Heart right ventricle (tissue), 16 donors: ENCODE results near the gene U2AF1. TPM values are rescaled to one million over a fixed set of nuclear protein-coding genes. Genes with fewer than 3 reads are reported as not detected.
"Not testable (repeated sequence)": the region's sequence is repeated elsewhere in the genome, so short reads cannot be mapped to it uniquely, and the experiment has no call there.

Source experiments
- ATAC-seq, 8 donors: fragments of 200-7000 bp; cut with Tn5 transposase; one replicate each; pipeline ENCODE4 v1.9.1; 2020; ENCODE audit warnings: mild to moderate bottlenecking in 8 of 8, moderate library complexity in 8 of 8, moderate number of reproducible peaks in 1 of 8
- DNase-seq, 2 donors: peaks; one replicate each; pipeline ENCODE4 v3.0.0-alpha.2; 2020
- H3K27ac ChIP-seq, 10 donors: fragments of 200-600 bp; sonication (generic) in 2 of 10; one replicate each; pipeline versions ENCODE4 v1.5.0 to v1.8.0; 2020 to 2022; ENCODE audit warnings: mild to moderate bottlenecking in 3 of 10
- H3K27me3 ChIP-seq, 7 donors: fragments of 200-600 bp; one replicate each; pipeline ENCODE4 v1.8.0; 2021 to 2022; ENCODE audit warnings: mild to moderate bottlenecking in 2 of 7
- H3K36me3 ChIP-seq, 9 donors: fragments of 200-600 bp; sonication (generic) in 1 of 9; one replicate each; pipeline versions ENCODE4 v1.5.0 to v1.8.0; 2020 to 2022; ENCODE audit warnings: mild to moderate bottlenecking in 2 of 9
- H3K4me1 ChIP-seq, 9 donors: fragments of 200-600 bp; sonication (generic) in 1 of 9; one replicate each; pipeline versions ENCODE4 v1.5.0 to v1.8.0; 2020 to 2022; ENCODE audit warnings: mild to moderate bottlenecking in 4 of 9
- H3K4me3 ChIP-seq, 10 donors: fragments of 200-600 bp; sonication (generic) in 2 of 10; one replicate each; pipeline versions ENCODE4 v1.5.0 to v1.8.0; 2020 to 2022; ENCODE audit warnings: mild to moderate bottlenecking in 7 of 10, moderate library complexity in 2 of 10
- H3K9me3 ChIP-seq, 11 donors: fragments of 200-600 bp in 10 of 11; sonication (generic) in 2 of 11; one replicate each; pipeline versions ENCODE4 v1.5.0 to v1.8.0; 2013 to 2022; ENCODE audit warnings: mild to moderate bottlenecking in 2 of 11, control low read depth in 1 of 11, moderate library complexity in 1 of 11
- WGBS, 2 donors: extraction: QIAGEN DNeasy Blood & Tissue Kit; methylation state at CpG; one replicate each; pipeline ENCODE4 v1.1.7; 2013; ENCODE audit warnings: inconsistent platforms in 1 of 2; 5-methylcytosine and 5-hydroxymethylcytosine counted together
- intact Hi-C, 10 donors: fragments of 100-400 bp; cut with DNase I; formaldehyde crosslinking; loops; one replicate each; pipeline versions ENCODE4 v1.11.1 to v1.14.2; 2022
- long read RNA-seq, 3 donors: library from polyadenylated mRNA; unstranded; transcript quantifications; one replicate each; pipeline ENCODE4 v2.0.0, GENCODE V29; 2020 to 2021
- polyA plus RNA-seq, 2 donors: library from polyadenylated mRNA; stranded (reverse); fragments of 200-250 nt; gene quantifications; one replicate each; pipeline ENCODE4 v1.2.3, GENCODE V29; 2013
- total RNA-seq, 10 donors: library from RNA; stranded (reverse); fragmentation: NEBNext Ultra II Directional in 3 of 10; extraction: Animal tissue kit (Norgen Biotek cat#: 25700) in 3 of 10; gene quantifications; one replicate each; pipeline versions ENCODE4 v1.2.1 to v1.2.4, GENCODE V29; 2021 to 2023
- TF ChIP-seq, protein P1 (sequence below), 9 donors: fragments of 200-600 bp; sonication (generic) in 2 of 9; IDR thresholded peaks; one replicate each; pipeline versions ENCODE4 v1.5.0 to v1.8.0; 2021 to 2022; ENCODE audit warnings: antibody characterized with exemption in 9 of 9, mild to moderate bottlenecking in 5 of 9, moderate library complexity in 1 of 9
- donor health status: Arrhythmogenic right ventricular cardiomyopathy.
- donor health status: ischemic (EF 13 %, LVEDD 7.1; RV severe dilation, severe dysfunction).
- donor health status: healthy with polysubstance abuse.
- donor health status: DM: no; HTN: yes; CAD: no.
- donor health status: DM: no; HTN: no; CAD: no.
- donor health status: ischemic (EF 25% LVEDD 6.9; RV normal size, moderate dysfunction).
- donor health status: ischemic (EF 25% LVEDD 5.7; RV mildly dilated, moderate dysfunction).
- donor health status: healthy.
- donor health status: DM: yes; HTN: yes; CAD: no.
- donor health status: Ischemic cardiomyopathy.
- donor health status: ischemic (EF 35%, LVEDD 5.7; RV mildly dilated, moderate dysfunction).
- donor health status: nonischemic (EF 11% LVEDD 7.7; RV severe dilation, severe dysfunction).
- donor health status: DM: yes; HTN: yes; CAD: no.
- donor health status: PGD.
- donor health status: ischemic (EF 29% LVEDD 5.4; RV normal size, mild dysfunction).
- donor health status: nonischemic (EF 23%, LVEDD 6.1; RV moderate dilation, normal function).

Gene U2AF1
- total RNA-seq (10 to 100 TPM in 1 of 10 donors, 1 to 10 TPM in 9; 2.7 to 12.4 (median 6.3) TPM), polyA plus RNA-seq (10 to 100 TPM; 21.9 to 48.0 TPM)
- long read RNA-seq, donor 1, transcript U2AF1-202 (8 exons, 940 nt): minor isoform, 10 of 41 reads
- long read RNA-seq, donor 1, transcript U2AF1-201 (8 exons, 962 nt): major isoform, 22 of 41 reads
- long read RNA-seq, donor 1, partial matches to known transcripts: 1 of 41 reads
- long read RNA-seq, donor 1, other reads (novel, unspliced or antisense): 6 of 41 reads
- long read RNA-seq, donor 2, transcript U2AF1-201 (8 exons, 962 nt): major isoform, 8 of 19 reads
- long read RNA-seq, donor 2, partial matches to known transcripts: 1 of 19 reads
- long read RNA-seq, donor 2, other reads (novel, unspliced or antisense): 6 of 19 reads
- long read RNA-seq, donor 3, partial matches to known transcripts: 2 of 7 reads
- long read RNA-seq, donor 3, other reads (novel, unspliced or antisense): 1 of 7 reads

GRCh38 chr21:43106965-43107793, at the start of gene U2AF1:
Gene U2AF1 (minus strand): TSS chr21:43107570. CDS start chr21:43107494, 76 bp downstream.
- H3K27me3 ChIP-seq, intact Hi-C loops, H3K36me3 ChIP-seq, H3K4me1 ChIP-seq, H3K9me3 ChIP-seq: not testable (repeated sequence)
- DNase-seq (peak; percentile 52 to 82), ATAC-seq (peak; percentile 97 to 100 (median 99))
- Histone ChIP-seq H3K4me3 (peak within 1 kb of the TSS in 8 of 10 donors; percentile 22 to 86 (median 62)), H3K27ac (peak within 1 kb of the TSS in 6 of 10 donors; percentile 61 to 86 (median 77))
- 0% methylated on average over 5 to 30 of the region's 107 CpGs for WGBS, 2 donors

GRCh38 chr21:43153601-43154000, 46.2 kb upstream of the U2AF1 start:
- H3K4me1 ChIP-seq, H3K36me3 ChIP-seq, H3K4me3 ChIP-seq, intact Hi-C loops, DNase-seq, H3K27me3 ChIP-seq, H3K9me3 ChIP-seq, H3K27ac ChIP-seq: not testable (repeated sequence)
- WGBS, 2 donors: no CpG with 5 or more reads among the region's 33 CpGs
- ATAC-seq: peak in 1 of 8 donors; percentile 33

DNA sequence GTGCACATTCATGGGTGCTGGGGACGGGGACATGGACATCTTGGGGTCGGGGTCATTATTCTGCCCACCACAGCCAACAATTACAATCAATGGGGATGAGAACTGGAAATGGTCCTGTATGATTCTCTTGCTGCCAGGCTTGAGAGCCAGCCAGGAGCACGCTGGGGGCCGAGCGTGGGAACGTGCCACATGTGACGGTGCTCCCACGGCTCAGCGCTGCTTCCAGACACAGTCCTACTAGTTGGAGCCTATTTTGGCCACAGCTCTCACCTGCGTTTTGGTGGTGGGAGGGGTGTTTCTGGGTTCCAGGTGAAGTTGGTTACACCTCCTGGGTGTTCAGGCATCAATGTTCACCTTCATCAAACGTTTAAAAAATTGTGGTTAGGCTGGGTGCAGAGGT, 42.0 kb upstream of the U2AF1 start:
- DNase-seq, intact Hi-C loops, H3K27ac ChIP-seq, H3K4me1 ChIP-seq, H3K4me3 ChIP-seq, H3K27me3 ChIP-seq, ATAC-seq, H3K9me3 ChIP-seq, H3K36me3 ChIP-seq: not testable (repeated sequence)
- no CpG with 5 or more reads among the region's 11 CpGs for WGBS, 2 donors

GRCh38 chr21:43147999-43148398, 40.6 kb upstream of the U2AF1 start:
- H3K27me3 ChIP-seq, H3K4me1 ChIP-seq, DNase-seq, intact Hi-C loops, H3K27ac ChIP-seq, H3K9me3 ChIP-seq, H3K36me3 ChIP-seq, H3K4me3 ChIP-seq: not testable (repeated sequence)
- peak in 5 of 8 donors; percentile 38 to 71 (median 63) for ATAC-seq
- WGBS, 2 donors: no CpG with 5 or more reads among the region's 7 CpGs

GRCh38 chr21:43146637-43147036, 39.3 kb upstream of the U2AF1 start:
- WGBS, 2 donors: no CpG with 5 or more reads among the region's 12 CpGs
- ATAC-seq, H3K36me3 ChIP-seq, H3K27ac ChIP-seq, H3K27me3 ChIP-seq, H3K4me3 ChIP-seq, intact Hi-C loops, H3K4me1 ChIP-seq, DNase-seq, H3K9me3 ChIP-seq: not testable (repeated sequence)

DNA sequence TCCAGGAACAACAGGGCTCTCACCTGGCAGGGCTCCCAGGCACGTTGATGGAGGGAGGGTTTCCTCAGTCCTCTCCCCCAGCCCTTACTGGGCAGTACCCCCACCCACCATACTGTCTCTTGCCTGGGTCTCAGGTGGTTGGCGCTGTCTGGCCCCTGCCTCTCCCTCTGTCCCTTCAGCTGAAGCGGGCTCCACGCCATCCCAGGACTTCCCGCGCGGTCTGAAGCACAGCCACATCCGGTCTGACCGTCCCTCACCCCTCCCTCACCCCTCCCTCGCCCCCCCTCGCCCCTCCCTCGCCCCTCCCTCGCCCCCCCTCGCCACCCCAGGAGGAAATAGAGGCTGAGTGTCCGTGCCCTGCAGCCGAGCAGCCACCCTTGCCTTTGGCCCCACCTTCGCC, 34.0 kb upstream of the U2AF1 start:
- H3K4me3 ChIP-seq, intact Hi-C loops, H3K4me1 ChIP-seq, H3K9me3 ChIP-seq, H3K36me3 ChIP-seq, H3K27ac ChIP-seq, H3K27me3 ChIP-seq, DNase-seq, ATAC-seq: not testable (repeated sequence)
- 40% methylated on average over 1 of the region's 17 CpGs; no CpG with 5 or more reads in 1 of the 2 donors for WGBS, 2 donors

DNA sequence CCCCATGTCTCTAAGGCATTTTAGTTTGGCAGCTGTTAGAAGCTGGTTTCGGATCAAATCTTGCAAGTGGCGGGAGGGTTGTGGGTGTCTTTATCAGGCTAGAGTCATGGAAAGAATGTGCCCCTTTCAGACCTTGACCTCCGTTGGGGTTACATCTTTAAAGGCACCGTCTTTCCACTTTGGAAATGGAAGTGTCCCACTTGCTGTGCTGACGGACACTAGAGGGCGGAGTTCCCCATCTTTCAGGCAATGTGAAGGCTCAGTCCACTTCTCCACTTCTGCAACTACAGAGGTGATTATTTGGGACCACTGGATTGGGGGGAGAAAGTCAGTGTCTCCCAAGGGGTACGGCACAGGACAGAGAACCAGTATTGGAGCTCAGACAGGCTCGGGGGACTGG, 31.6 kb upstream of the U2AF1 start:
- H3K27me3 ChIP-seq, H3K4me1 ChIP-seq, H3K36me3 ChIP-seq, DNase-seq, H3K9me3 ChIP-seq, H3K4me3 ChIP-seq, H3K27ac ChIP-seq, intact Hi-C loops: not testable (repeated sequence)
- ATAC-seq: peak in 6 of 8 donors; percentile 34 to 69 (median 66)
- 0 to 9% methylated on average over 2 to 3 of the region's 8 CpGs for WGBS, 2 donors
- TF ChIP-seq, protein P1, sequence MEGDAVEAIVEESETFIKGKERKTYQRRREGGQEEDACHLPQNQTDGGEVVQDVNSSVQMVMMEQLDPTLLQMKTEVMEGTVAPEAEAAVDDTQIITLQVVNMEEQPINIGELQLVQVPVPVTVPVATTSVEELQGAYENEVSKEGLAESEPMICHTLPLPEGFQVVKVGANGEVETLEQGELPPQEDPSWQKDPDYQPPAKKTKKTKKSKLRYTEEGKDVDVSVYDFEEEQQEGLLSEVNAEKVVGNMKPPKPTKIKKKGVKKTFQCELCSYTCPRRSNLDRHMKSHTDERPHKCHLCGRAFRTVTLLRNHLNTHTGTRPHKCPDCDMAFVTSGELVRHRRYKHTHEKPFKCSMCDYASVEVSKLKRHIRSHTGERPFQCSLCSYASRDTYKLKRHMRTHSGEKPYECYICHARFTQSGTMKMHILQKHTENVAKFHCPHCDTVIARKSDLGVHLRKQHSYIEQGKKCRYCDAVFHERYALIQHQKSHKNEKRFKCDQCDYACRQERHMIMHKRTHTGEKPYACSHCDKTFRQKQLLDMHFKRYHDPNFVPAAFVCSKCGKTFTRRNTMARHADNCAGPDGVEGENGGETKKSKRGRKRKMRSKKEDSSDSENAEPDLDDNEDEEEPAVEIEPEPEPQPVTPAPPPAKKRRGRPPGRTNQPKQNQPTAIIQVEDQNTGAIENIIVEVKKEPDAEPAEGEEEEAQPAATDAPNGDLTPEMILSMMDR (IDR thresholded peaks at IDR 0.05): peak in 3 of 9 donors; percentile 7 to 24 (median 12)

GRCh38 chr21:43134520-43134919, 27.1 kb upstream of the U2AF1 start:
- DNase-seq, H3K27me3 ChIP-seq, H3K4me1 ChIP-seq, H3K9me3 ChIP-seq, H3K36me3 ChIP-seq, intact Hi-C loops, H3K27ac ChIP-seq, H3K4me3 ChIP-seq: not testable (repeated sequence)
- whole genome bisulfite sequencing, 2 donors: no CpG with 5 or more reads among the region's 10 CpGs
- ATAC-seq: peak in 3 of 8 donors; percentile 22 to 59 (median 57)

GRCh38 chr21:43130094-43130493, 22.7 kb upstream of the U2AF1 start:
- H3K4me3 ChIP-seq, H3K9me3 ChIP-seq, H3K27me3 ChIP-seq, ATAC-seq, intact Hi-C loops, DNase-seq, H3K4me1 ChIP-seq, H3K27ac ChIP-seq, H3K36me3 ChIP-seq: not testable (repeated sequence)
- WGBS, 2 donors: no CpG with 5 or more reads among the region's 7 CpGs

GRCh38 chr21:43115956-43116355, 8.6 kb upstream of the U2AF1 start:
- H3K4me3 ChIP-seq, H3K27me3 ChIP-seq, H3K36me3 ChIP-seq, intact Hi-C loops, ATAC-seq, DNase-seq, H3K27ac ChIP-seq, H3K4me1 ChIP-seq, H3K9me3 ChIP-seq: not testable (repeated sequence)
- no CpG with 5 or more reads among the region's 4 CpGs for WGBS, 2 donors
